Activated CD8-positive, alpha-beta T cell treated with anti-CD3 and anti-CD28 coated beads for 36 hours (primary cell): ENCODE measurements around the gene SCRT2. TPM values are rescaled to one million over a fixed set of nuclear protein-coding genes. Genes with fewer than 3 reads are reported as not detected.

ENCODE experiments used
- ATAC-seq: fragments of 200-7000 bp; cut with Tn5 transposase; one replicate; pipeline ENCODE4 v1.10.0; 2021; ENCODE audit warnings: mild to moderate bottlenecking, moderate library complexity
- CTCF ChIA-PET: fragments of 350-600 bp; sonication (Branson Sonifier 250); formaldehyde crosslinking; loops from one replicate; lab custom pipeline; 2021; ENCODE audit warnings: antibody characterized with exemption; lab: Charles Lee
- POLR2A ChIA-PET: fragments of 350-600 bp; sonication (Branson Sonifier 250); formaldehyde crosslinking; loops from one replicate; lab custom pipeline; 2021; ENCODE audit warnings: antibody characterized with exemption; lab: Charles Lee
- DNase-seq: peaks from one replicate; pipeline ENCODE4 v3.0.0-alpha.2; 2020
- H3K27ac Mint-ChIP-seq: one replicate; pipeline ENCODE4 v1.8.0; 2021; ENCODE audit warnings: mild to moderate bottlenecking, mixed read lengths
- H3K27me3 Mint-ChIP-seq: one replicate; pipeline ENCODE4 v1.8.0; 2021; ENCODE audit warnings: mixed read lengths
- H3K36me3 Mint-ChIP-seq: one replicate; pipeline ENCODE4 v1.8.0; 2021; ENCODE audit warnings: low read depth, mixed read lengths
- H3K4me1 Mint-ChIP-seq: one replicate; pipeline ENCODE4 v1.8.0; 2021; ENCODE audit warnings: low read depth, mixed read lengths
- H3K4me3 Mint-ChIP-seq: one replicate; pipeline ENCODE4 v1.8.0; 2021; ENCODE audit warnings: mild to moderate bottlenecking, moderate library complexity, mixed read lengths
- H3K9me3 Mint-ChIP-seq: one replicate; pipeline ENCODE4 v1.8.0; 2021; ENCODE audit warnings: mixed read lengths
- intact Hi-C: fragments of 100-400 bp; cut with micrococcal nuclease; formaldehyde crosslinking; loops from one replicate; pipeline ENCODE4 v1.10.0; 2022
- total RNA-seq, 2 experiments: library from RNA; stranded (reverse); gene quantifications; one replicate each; pipeline ENCODE4 v1.2.3, GENCODE V29; 2021
- TF ChIP-seq, protein P1 (sequence below): fragments of 200-600 bp; IDR thresholded peaks from one replicate; pipeline ENCODE4 v1.8.0; 2022; ENCODE audit warnings: antibody characterized with exemption, mild to moderate bottlenecking

SCRT2 gene
- total RNA-seq, 2 experiments from 2014 or later = not detected

DNA sequence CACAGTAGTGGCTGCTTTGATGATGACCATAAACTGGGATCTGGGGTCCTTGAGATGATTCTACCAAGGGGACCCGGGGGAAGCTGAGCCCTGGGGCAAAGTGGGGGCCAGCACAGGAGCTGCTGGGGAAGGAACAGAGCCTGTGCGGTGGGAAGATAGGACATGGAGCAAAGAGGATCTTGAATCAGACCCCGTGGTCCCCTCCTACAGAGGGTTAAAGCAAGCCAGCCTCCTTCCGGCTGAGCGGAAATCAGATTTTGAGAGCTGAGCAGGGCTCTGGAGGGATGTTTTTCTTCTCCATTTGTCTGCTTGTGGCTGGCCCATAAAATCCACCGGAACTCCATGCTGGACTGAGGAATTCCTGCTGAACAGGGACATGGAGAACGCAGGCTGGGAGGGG is 55.4 kb downstream of the SCRT2 start:
- H3K4me3 Mint-ChIP-seq = no peak overlapping the region
- DNase-seq = no peak
- ATAC-seq = no peak
- intact Hi-C loops = no loop called here
- ChIA-PET CTCF (no interaction called here), POLR2A (no interaction called here)
- peaks cover 26% of the 10 kb centered on the region for H3K27me3 Mint-ChIP-seq
- H3K27ac Mint-ChIP-seq = no peak overlapping the region
- peaks cover 8% of the 10 kb centered on the region for H3K9me3 Mint-ChIP-seq
- H3K4me1 Mint-ChIP-seq = no peaks in the 10 kb centered on the region
- H3K36me3 Mint-ChIP-seq = no peaks in the 10 kb centered on the region
- TF ChIP-seq, protein P1, sequence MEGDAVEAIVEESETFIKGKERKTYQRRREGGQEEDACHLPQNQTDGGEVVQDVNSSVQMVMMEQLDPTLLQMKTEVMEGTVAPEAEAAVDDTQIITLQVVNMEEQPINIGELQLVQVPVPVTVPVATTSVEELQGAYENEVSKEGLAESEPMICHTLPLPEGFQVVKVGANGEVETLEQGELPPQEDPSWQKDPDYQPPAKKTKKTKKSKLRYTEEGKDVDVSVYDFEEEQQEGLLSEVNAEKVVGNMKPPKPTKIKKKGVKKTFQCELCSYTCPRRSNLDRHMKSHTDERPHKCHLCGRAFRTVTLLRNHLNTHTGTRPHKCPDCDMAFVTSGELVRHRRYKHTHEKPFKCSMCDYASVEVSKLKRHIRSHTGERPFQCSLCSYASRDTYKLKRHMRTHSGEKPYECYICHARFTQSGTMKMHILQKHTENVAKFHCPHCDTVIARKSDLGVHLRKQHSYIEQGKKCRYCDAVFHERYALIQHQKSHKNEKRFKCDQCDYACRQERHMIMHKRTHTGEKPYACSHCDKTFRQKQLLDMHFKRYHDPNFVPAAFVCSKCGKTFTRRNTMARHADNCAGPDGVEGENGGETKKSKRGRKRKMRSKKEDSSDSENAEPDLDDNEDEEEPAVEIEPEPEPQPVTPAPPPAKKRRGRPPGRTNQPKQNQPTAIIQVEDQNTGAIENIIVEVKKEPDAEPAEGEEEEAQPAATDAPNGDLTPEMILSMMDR = no peak

DNA sequence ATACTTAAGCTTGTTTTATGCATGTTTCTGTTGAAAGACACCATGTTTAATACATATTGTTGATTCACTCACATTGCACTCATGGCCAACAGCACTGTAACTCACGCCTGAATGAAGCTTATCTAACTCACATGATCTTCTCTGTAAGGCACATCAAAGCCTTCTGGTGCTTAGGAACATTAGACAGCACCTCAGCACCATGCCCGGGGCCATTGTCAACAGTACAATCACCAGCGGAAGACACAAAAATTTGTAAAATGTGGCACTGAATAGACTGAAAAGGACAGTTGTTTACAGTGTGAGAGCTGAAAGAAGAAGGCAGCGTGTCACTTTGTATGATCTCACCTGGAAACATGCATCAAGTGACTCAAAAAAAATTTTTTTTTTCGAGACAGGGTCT is 56.6 kb downstream of the SCRT2 start:
- Mint-ChIP-seq H3K27ac (no peak overlapping the region), H3K4me3 (no peak overlapping the region), H3K4me1 (no peaks in the 10 kb centered on the region), H3K27me3 (peaks cover 30% of the 10 kb centered on the region), H3K9me3 (peaks cover 8% of the 10 kb centered on the region), H3K36me3 (no peaks in the 10 kb centered on the region)
- TF ChIP-seq, protein P1 = no peak
- ATAC-seq (no peak), DNase-seq (no peak)
- CTCF ChIA-PET = interaction anchor here (2.9 kb wide), 1 partner anchor 26 kb away, joined by 9 read pairs; no protein-coding TSS in a partner anchor
- intact Hi-C loops = no loop called here
- POLR2A ChIA-PET = interaction anchor here (1.4 kb wide), 1 partner anchor 15 kb away, joined by 3 read pairs; no protein-coding TSS in a partner anchor

DNA sequence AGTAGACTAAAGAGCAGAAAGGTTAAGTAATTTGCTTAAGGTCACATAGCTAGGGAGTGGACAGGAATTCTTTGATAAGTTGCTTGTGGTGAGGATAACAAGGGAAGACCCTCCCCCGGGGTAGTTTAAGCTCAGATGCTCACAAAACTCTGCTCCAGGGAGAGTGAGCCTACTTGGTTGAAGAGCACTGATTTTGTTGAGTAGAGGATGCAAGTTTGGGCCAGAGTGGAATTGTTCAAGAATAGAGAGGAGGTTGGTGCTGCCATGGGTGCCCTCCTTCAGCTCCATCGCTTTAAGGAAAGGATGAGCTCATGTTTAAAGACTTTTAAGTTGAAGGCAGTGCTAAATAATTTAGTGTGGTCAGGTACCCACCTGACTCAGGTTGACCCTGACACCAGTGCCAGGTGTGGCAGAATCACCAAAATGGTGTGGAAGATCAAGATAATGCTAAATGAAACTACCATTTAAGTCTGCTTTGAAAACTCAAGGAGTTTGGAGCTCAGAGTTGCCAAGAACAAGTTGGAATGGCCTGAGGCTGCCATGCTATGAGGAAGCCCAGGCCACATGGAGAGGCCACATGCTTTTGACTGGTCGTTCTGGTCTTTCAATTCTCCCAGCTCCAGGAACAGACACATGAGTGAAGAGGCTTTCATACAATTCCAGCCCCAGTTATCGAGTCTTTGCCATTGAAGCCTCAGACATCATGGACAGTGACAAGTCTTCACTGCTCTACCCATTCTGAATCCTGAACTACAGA is 57.5 kb downstream of the SCRT2 start:
- no peak for ATAC-seq
- peaks cover 8% of the 10 kb centered on the region for H3K9me3 Mint-ChIP-seq
- H3K36me3 Mint-ChIP-seq = no peaks in the 10 kb centered on the region
- DNase-seq = no peak
- ChIA-PET CTCF (interaction anchor here (0.8 to 2.9 kb wide), 3 partner anchors 27 to 121 kb away, joined by 3 to 9 read pairs (median 3); no protein-coding TSS in a partner anchor), POLR2A (interaction anchor here (1.4 kb wide), 2 partner anchors 11 to 15 kb away, joined by 3 to 4 read pairs; no protein-coding TSS in a partner anchor)
- intact Hi-C loops = no loop called here
- no peaks in the 10 kb centered on the region for H3K4me1 Mint-ChIP-seq
- H3K27ac Mint-ChIP-seq = no peak overlapping the region
- H3K4me3 Mint-ChIP-seq = no peak overlapping the region
- TF ChIP-seq, protein P1 = no peak
- peaks cover 37% of the 10 kb centered on the region for H3K27me3 Mint-ChIP-seq

DNA sequence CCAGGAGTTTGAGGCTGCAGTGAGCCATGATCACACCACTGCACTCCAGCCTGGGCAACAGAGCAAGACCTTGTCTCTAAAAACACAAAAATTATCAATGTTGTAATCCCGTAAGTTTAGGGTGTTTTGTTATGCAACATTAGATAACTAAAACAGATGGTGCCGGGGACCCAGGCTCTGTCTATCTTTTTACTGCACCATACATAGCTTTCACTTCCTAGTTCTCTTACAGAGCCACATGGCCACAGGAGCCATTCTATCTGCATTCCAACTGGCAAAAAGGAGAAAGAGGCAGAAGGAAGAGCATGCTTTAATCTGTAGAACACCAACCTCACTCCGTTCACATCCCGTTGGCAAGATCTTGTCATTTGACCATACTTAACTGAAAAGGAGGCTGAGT is 60.1 kb downstream of the SCRT2 start:
- DNase-seq (no peak), ATAC-seq (no peak)
- intact Hi-C loops = no loop called here
- Mint-ChIP-seq H3K27ac (no peak overlapping the region), H3K27me3 (peaks cover 51% of the 10 kb centered on the region), H3K4me3 (no peak overlapping the region), H3K4me1 (peaks cover 4% of the 10 kb centered on the region), H3K9me3 (peaks cover 8% of the 10 kb centered on the region), H3K36me3 (no peaks in the 10 kb centered on the region)
- ChIA-PET POLR2A (interaction anchor here (0.5 kb wide), 1 partner anchor 60 kb away, joined by 3 read pairs; no protein-coding TSS in a partner anchor), CTCF (no interaction called here)
- TF ChIP-seq, protein P1 = no peak

DNA sequence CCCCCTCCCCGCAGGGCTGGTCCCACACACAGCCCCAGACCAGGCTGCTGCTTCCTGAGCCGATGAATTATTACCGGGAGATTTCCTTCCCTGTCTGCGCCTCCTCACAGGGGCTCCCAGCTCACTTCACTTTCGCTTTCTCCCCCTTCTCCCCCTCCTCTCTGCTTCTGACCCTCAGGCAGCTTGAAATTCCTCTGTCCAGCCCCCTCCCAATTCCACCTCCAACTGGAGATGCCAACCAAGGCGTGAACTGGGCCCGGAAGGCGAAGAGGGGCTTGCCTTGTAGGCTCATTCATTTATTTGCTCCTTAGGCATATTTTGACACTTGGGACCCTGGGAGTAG is 63.8 kb downstream of the SCRT2 start:
- TF ChIP-seq, protein P1 = no peak
- Mint-ChIP-seq H3K36me3 (no peaks in the 10 kb centered on the region), H3K27me3 (peaks cover 58% of the 10 kb centered on the region), H3K4me3 (no peak overlapping the region), H3K27ac (no peak overlapping the region), H3K9me3 (no peaks in the 10 kb centered on the region), H3K4me1 (peaks cover 4% of the 10 kb centered on the region)
- DNase-seq (no peak), ATAC-seq (no peak)
- ChIA-PET POLR2A (no interaction called here), CTCF (interaction anchor here (1.0 to 1.7 kb wide), 3 partner anchors 9 to 55 kb away, joined by 3 to 6 read pairs (median 4); no protein-coding TSS in a partner anchor)
- intact Hi-C loops = no loop called here
